HepG2 (cell line): ENCODE data around the gene ZBTB7B.

Experiments used
- CEBPB ChIP-seq: IDR thresholded peaks from 2 replicates; pipeline ENCODE4 v1.6.1; 2011; ENCODE audit warnings: low read depth, low read length, improper control_type of control experiment, borderline replicate concordance
- FOXA3 ChIP-seq: IDR thresholded peaks from 2 replicates; pipeline ENCODE4 v1.6.1; 2016; ENCODE audit warnings: missing genetic modification reagents, missing compliant biosample characterization
- HOXA3 ChIP-seq: sonication (generic); formaldehyde crosslinking; IDR thresholded peaks from 2 replicates; pipeline ENCODE4 v1.5.0; 2020; ENCODE audit warnings: missing genetic modification reagents
- NFE2 ChIP-seq: sonication (generic); formaldehyde crosslinking; IDR thresholded peaks from 2 replicates; pipeline ENCODE4 v1.4.0; 2020; ENCODE audit warnings: missing genetic modification reagents

DNA sequence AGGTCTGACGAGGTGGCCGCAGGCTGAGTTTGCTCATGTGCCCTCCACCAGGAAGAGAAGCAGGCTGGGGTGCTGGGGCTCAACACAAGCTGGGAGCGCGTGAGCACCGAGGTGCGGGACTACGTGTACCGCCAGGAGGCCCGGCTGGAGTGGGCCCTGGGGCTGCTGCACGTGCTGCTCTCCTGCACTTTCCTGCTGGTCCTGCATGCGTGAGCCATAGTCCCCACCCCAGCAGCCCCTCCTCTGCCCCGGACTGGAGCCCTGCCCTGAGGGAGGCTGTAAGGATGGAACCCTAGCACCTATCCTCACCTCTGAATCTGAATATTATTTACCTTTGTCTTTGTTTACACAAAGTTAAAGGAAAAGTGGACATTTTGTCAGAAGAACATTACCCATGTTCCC is 40.7 kb downstream of the ZBTB7B start:
- no peak for TF ChIP-seq HOXA3 (CRISPR knock-in tag)
- TF ChIP-seq CEBPB = no peak
- no peak for TF ChIP-seq FOXA3 (CRISPR knock-in tag)
- TF ChIP-seq NFE2 (CRISPR knock-in tag) = no peak
